H1 (cell line): Measurements from ENCODE around the gene SEMA4D. TPM values are rescaled to one million over a fixed set of nuclear protein-coding genes. Genes with fewer than 3 reads are reported as not detected.

Experiments
- CTCF ChIA-PET: fragments of 300-600 bp; sonication (Branson Sonifier 250); formaldehyde crosslinking; loops from one replicate; lab custom pipeline; 2021; ENCODE audit not compliant: partially characterized antibody; lab: Charles Lee
- POLR2A ChIA-PET: fragments of 300-600 bp; sonication (Branson Sonifier 250); formaldehyde crosslinking; loops from one replicate; lab custom pipeline; 2021; ENCODE audit warnings: inconsistent platforms; ENCODE audit not compliant: partially characterized antibody; lab: Charles Lee
- DNase-seq, 2 experiments: peaks; one replicate each; pipeline versions ENCODE4 v3.0.0 to v3.0.0-alpha.2; 2010 to 2022; ENCODE audit warnings: low spot score in 2 of 2, low read depth in 1 of 2, mixed read lengths in 1 of 2
- FAIRE-seq: peaks from 2 replicates; lab custom pipeline; 2011; peaks lifted over from hg19 to GRCh38; lab: Jason Lieb, UNC
- H2AFZ ChIP-seq: 2 replicates; pipeline ENCODE4 v1.8.1; 2012; ENCODE audit warnings: low read length, inconsistent platforms
- H2AK5ac ChIP-seq: 2 replicates; pipeline ENCODE4 v1.6.1; 2013; ENCODE audit warnings: low read depth, low read length
- H2BK120ac ChIP-seq: replicated peaks from 2 replicates; pipeline ENCODE3; 2013; ENCODE audit warnings: low read depth, low read length, inconsistent platforms
- H2BK12ac ChIP-seq: 2 replicates; pipeline ENCODE4 v1.6.1; 2013; ENCODE audit warnings: low read depth, low read length
- H2BK15ac ChIP-seq: 2 replicates; pipeline ENCODE4 v1.6.1; 2013; ENCODE audit warnings: low read length
- H2BK20ac ChIP-seq: 2 replicates; pipeline ENCODE4 v1.6.1; 2013; ENCODE audit warnings: low read length
- H2BK5ac ChIP-seq: 2 replicates; pipeline ENCODE4 v1.6.1; 2013; ENCODE audit warnings: low read depth, low read length
- H3K14ac ChIP-seq: 2 replicates; pipeline ENCODE4 v1.6.1; 2013; ENCODE audit warnings: inconsistent platforms; ENCODE audit not compliant: insufficient read length
- H3K18ac ChIP-seq: 2 replicates; pipeline ENCODE4 v1.6.1; 2013; ENCODE audit warnings: low read length; ENCODE audit errors: extremely low read depth
- H3K23ac ChIP-seq: 2 replicates; pipeline ENCODE4 v1.6.1; 2013; ENCODE audit warnings: inconsistent platforms; ENCODE audit not compliant: insufficient read length
- H3K23me2 ChIP-seq: 2 replicates; pipeline ENCODE4 v1.6.1; 2013; ENCODE audit warnings: low read depth, low read length
- H3K27ac ChIP-seq: 2 replicates; pipeline ENCODE4 v1.6.1; 2011; ENCODE audit warnings: low read depth, low read length, inconsistent platforms
- H3K27me3 ChIP-seq, 4 experiments: replicated peaks in 1 of 4; 1 replicate in 1 of 4; 2 replicates in 3 of 4; pipeline versions ENCODE4 v1.6.1 to v1.8.1; 2011 to 2013; ENCODE audit warnings: low read length in 3 of 4, mild to moderate bottlenecking in 3 of 4, inconsistent platforms in 2 of 4, mixed read lengths in 2 of 4, moderate library complexity in 1 of 4; ENCODE audit not compliant: control insufficient read depth in 3 of 4, insufficient read depth in 3 of 4; ENCODE audit errors: extremely low read depth in 1 of 4
- H3K36me3 ChIP-seq, 4 experiments: 2 replicates each; pipeline versions ENCODE4 v1.6.1 to v1.8.1; 2011 to 2013; ENCODE audit warnings: mild to moderate bottlenecking in 4 of 4, low read length in 3 of 4, moderate library complexity in 2 of 4, control low read depth in 1 of 4, inconsistent platforms in 1 of 4; ENCODE audit not compliant: insufficient read depth in 4 of 4, control insufficient read depth in 2 of 4
- H3K4ac ChIP-seq: replicated peaks from 2 replicates; pipeline ENCODE3; 2013; ENCODE audit warnings: low read length, low read depth, mixed read lengths, inconsistent platforms; ENCODE audit not compliant: insufficient read length
- H3K4me1 ChIP-seq, 4 experiments: replicated peaks in 1 of 4; 1 replicate in 1 of 4; 2 replicates in 3 of 4; pipeline versions ENCODE4 v1.6.1 to v1.8.1; 2011 to 2013; ENCODE audit warnings: low read length in 3 of 4, inconsistent platforms in 2 of 4, mixed read lengths in 1 of 4; ENCODE audit not compliant: insufficient read depth in 4 of 4, control insufficient read depth in 3 of 4
- H3K4me2 ChIP-seq, 2 experiments: 2 replicates each; pipeline versions ENCODE4 v1.6.1 to v1.8.1; 2011 to 2013; ENCODE audit warnings: low read depth in 2 of 2, low read length in 2 of 2, control low read depth in 1 of 2, inconsistent platforms in 1 of 2, mild to moderate bottlenecking in 1 of 2; ENCODE audit not compliant: insufficient read depth in 1 of 2
- H3K4me3 ChIP-seq, 4 experiments: fragments of 200-600, 300-600 bp in 1 of 4; sonication (generic), shearing (Covaris generic), sonication (Bioruptor Twin) in 1 of 4; 2 replicates each; pipeline versions ENCODE4 v1.5.1 to v1.8.1; 2011 to 2016; ENCODE audit warnings: low read length in 4 of 4, low read depth in 3 of 4, control low read depth in 2 of 4, inconsistent platforms in 2 of 4, mild to moderate bottlenecking in 2 of 4, mixed read lengths in 1 of 4, moderate library complexity in 1 of 4; ENCODE audit not compliant: insufficient read depth in 2 of 4; ENCODE audit errors: extremely low read depth in 1 of 4
- H3K56ac ChIP-seq: replicated peaks from 2 replicates; pipeline ENCODE3; 2013; ENCODE audit warnings: low read depth, mild to moderate bottlenecking, mixed read lengths, low read length, inconsistent platforms; ENCODE audit not compliant: insufficient read length
- H3K79me1 ChIP-seq: 2 replicates; pipeline ENCODE4 v1.6.1; 2013; ENCODE audit warnings: low read depth, low read length, control low read depth
- H3K79me2 ChIP-seq, 2 experiments: 2 replicates each; pipeline versions ENCODE4 v1.6.1 to v1.8.1; 2012 to 2013; ENCODE audit warnings: low read length in 2 of 2, mild to moderate bottlenecking in 2 of 2, inconsistent platforms in 1 of 2; ENCODE audit not compliant: insufficient read depth in 2 of 2, control insufficient read depth in 1 of 2
- H3K9ac ChIP-seq, 4 experiments: replicated peaks in 1 of 4; 1 replicate in 1 of 4; 2 replicates in 3 of 4; pipeline versions ENCODE4 v1.6.1 to v1.8.1; 2011 to 2013; ENCODE audit warnings: low read depth in 3 of 4, low read length in 3 of 4, control low read depth in 2 of 4, mild to moderate bottlenecking in 2 of 4, moderate library complexity in 2 of 4, inconsistent platforms in 1 of 4; ENCODE audit errors: extremely low read depth in 1 of 4
- H3K9me3 ChIP-seq, 2 experiments: 2 replicates each; pipeline versions ENCODE4 v1.6.1 to v1.8.1; 2012 to 2013; ENCODE audit warnings: mild to moderate bottlenecking in 2 of 2, moderate library complexity in 2 of 2, control low read depth in 1 of 2, inconsistent platforms in 1 of 2, low read depth in 1 of 2, low read length in 1 of 2, mixed read lengths in 1 of 2; ENCODE audit not compliant: insufficient read depth in 2 of 2
- H4K20me1 ChIP-seq, 2 experiments: replicated peaks in 1 of 2; 2 replicates each; pipeline versions ENCODE3 to v1.8.1; 2011 to 2013; ENCODE audit warnings: inconsistent platforms in 2 of 2, low read length in 2 of 2, mild to moderate bottlenecking in 1 of 2; ENCODE audit not compliant: insufficient read depth in 2 of 2, control insufficient read depth in 1 of 2
- H4K5ac ChIP-seq: 2 replicates; pipeline ENCODE4 v1.6.1; 2013; ENCODE audit warnings: low read length, low read depth, mixed read lengths, inconsistent platforms; ENCODE audit not compliant: insufficient read length
- H4K8ac ChIP-seq: 2 replicates; pipeline ENCODE4 v1.8.0; 2013; ENCODE audit warnings: mild to moderate bottlenecking, moderate library complexity, low read length, inconsistent platforms; ENCODE audit not compliant: insufficient read depth; ENCODE audit errors: extremely low read depth
- H4K91ac ChIP-seq: replicated peaks from 2 replicates; pipeline ENCODE3; 2013; ENCODE audit warnings: low read length, mixed read lengths, inconsistent platforms; ENCODE audit not compliant: insufficient read length
- BRCA1 ChIP-seq: IDR thresholded peaks from 2 replicates; pipeline ENCODE4 v1.6.1; 2012; ENCODE audit warnings: low read depth, low read length, improper control_type of control experiment
- SP2 ChIP-seq: IDR thresholded peaks from 2 replicates; pipeline ENCODE4 v1.6.1; 2012; ENCODE audit warnings: mild to moderate bottlenecking, low read length, inconsistent platforms
- TBP ChIP-seq: IDR thresholded peaks from 2 replicates; pipeline ENCODE4 v1.6.1; 2011; ENCODE audit warnings: low read depth, low read length, improper control_type of control experiment
- WGBS, 2 experiments: shearing (Covaris generic) in 1 of 2; methylation state at CpG; one replicate each; pipeline versions ENCODE4 v1.1.6 to v1.1.7; 2013 to 2015; ENCODE audit warnings: low lambda C conversion rate in 2 of 2, mixed read lengths in 2 of 2, inconsistent platforms in 1 of 2, low coverage in 1 of 2, missing lambda C conversion rate in 1 of 2; ENCODE audit not compliant: insufficient replicate concordance in 2 of 2, insufficient coverage in 1 of 2, insufficient read length in 1 of 2; ENCODE audit errors: extremely low coverage in 1 of 2, missing lambda C conversion rate in 1 of 2; 5-methylcytosine and 5-hydroxymethylcytosine counted together
- polyA plus RNA-seq, 7 experiments: library from polyadenylated mRNA; depleted of rRNA in 3 of 7; stranded (reverse) in 5 of 7; unstranded in 2 of 7; fragments of >200 nt in 5 of 7; fragments of 200-250 nt in 2 of 7; gene quantifications; 1 replicate in 5 of 7; 2 replicates in 1 of 7; 4 replicates in 1 of 7; pipeline versions ENCODE4 v1.2.1 to v1.2.3, GENCODE V29; 2011 to 2013; ENCODE audit warnings: missing spikeins in 2 of 7, mixed read lengths in 2 of 7
- total RNA-seq: library from RNA; stranded (reverse); fragmentation: NEBNext Ultra II Directional; extraction: Animal tissue kit (Norgen Biotek cat#: 25700); gene quantifications from 2 replicates; pipeline ENCODE4 v1.2.1, GENCODE V29; 2021

SEMA4D gene
- total and polyA plus RNA-seq, 2 of the 8 experiments (the other 6 are each of a cell fraction or from before 2014, with no cell fraction given), result 21.0 to 70.4 TPM

DNA sequence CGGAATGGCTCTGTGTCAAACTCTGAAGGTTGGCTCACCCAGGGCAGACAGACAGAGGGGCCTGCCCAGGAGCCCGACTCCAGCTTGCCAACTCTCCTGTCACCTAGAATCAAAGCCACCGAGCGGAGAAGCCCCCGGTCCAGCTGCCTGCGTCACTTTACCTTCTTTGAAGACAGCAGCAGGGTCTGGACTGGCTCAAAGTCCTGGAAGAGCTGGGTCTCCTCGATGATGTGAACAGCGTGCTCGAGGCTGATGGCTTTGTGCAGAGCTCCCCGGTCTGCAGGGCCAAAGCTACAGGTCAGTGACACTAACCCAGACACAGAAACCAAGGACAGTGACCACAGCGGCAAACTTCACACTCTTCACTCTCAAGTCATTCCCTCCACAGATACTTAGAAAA is 111.7 kb downstream of the SEMA4D start:
- H4K5ac ChIP-seq, result no peak overlapping the region
- H3K4me1 ChIP-seq, result no peaks in the 10 kb centered on the region
- peaks cover 3 to 9% of the 10 kb centered on the region in 2 experiments for H4K20me1 ChIP-seq
- FAIRE-seq, result no peak
- H2BK15ac ChIP-seq, result no peak overlapping the region
- POLR2A ChIA-PET, result no interaction called here
- no peak overlapping the region for H2BK120ac ChIP-seq
- no peaks in the 10 kb centered on the region for H3K9me3 ChIP-seq
- TF ChIP-seq BRCA1, result no peak
- TF ChIP-seq SP2, result no peak
- TF ChIP-seq TBP, result no peak
- no peak overlapping the region for H3K4ac ChIP-seq
- H3K23me2 ChIP-seq, result no peaks in the 10 kb centered on the region
- 95% methylated on average over 10 of the region's 11 CpGs; no CpG with 5 or more reads in 1 of the 2 experiments for WGBS, 2 experiments
- H3K4me3 ChIP-seq, result no peak overlapping the region
- no peak overlapping the region for H3K27ac ChIP-seq
- no peak overlapping the region for H4K8ac ChIP-seq
- no peak overlapping the region for H2AFZ ChIP-seq
- H3K27me3 ChIP-seq, result no peaks in the 10 kb centered on the region
- H3K9ac ChIP-seq, result no peak overlapping the region
- no peak overlapping the region for H3K56ac ChIP-seq
- CTCF ChIA-PET, result interaction anchor here (2.3 kb wide), 1 partner anchor 162 kb away, joined by 8 read pairs; no protein-coding TSS in a partner anchor
- no peak overlapping the region for H2BK20ac ChIP-seq
- no peak overlapping the region for H4K91ac ChIP-seq
- no peak overlapping the region; the same call in 1 of the 2 replicates for H2BK5ac ChIP-seq
- no peak overlapping the region for H3K4me2 ChIP-seq
- H3K14ac ChIP-seq, result no peak overlapping the region
- H3K36me3 ChIP-seq, result peaks cover 30 to 51% (median 44%) of the 10 kb centered on the region in 4 experiments
- no peak for DNase-seq
- H3K79me1 ChIP-seq, result no peaks in the 10 kb centered on the region; the same call in 1 of the 2 replicates
- H3K18ac ChIP-seq, result no peak overlapping the region
- no peak overlapping the region for H2AK5ac ChIP-seq
- H2BK12ac ChIP-seq, result no peak overlapping the region
- H3K23ac ChIP-seq, result no peak overlapping the region
- no peaks in the 10 kb centered on the region for H3K79me2 ChIP-seq
